IPS-NIHi7 (cell line): Measurements from ENCODE around the gene NSUN4.
"Not testable (repeated sequence)": the region's sequence is repeated elsewhere in the genome, so short reads cannot be mapped to it uniquely, and the experiment has no call there.

ENCODE experiments used
- DNase-seq: peaks from one replicate; pipeline ENCODE4 v3.0.0; 2012; ENCODE audit warnings: mixed read lengths; ENCODE audit errors: extremely low spot score

NSUN4 gene

GRCh38 chr1:46340404-46341221 is at the start of gene NSUN4:
NSUN4 (plus strand) TSS chr1:46340807; CDS start chr1:46340827, 20 bp downstream.
- DNase-seq, result peak; percentile 85

- no peak for DNase-seq
Measured at GRCh38 chr1:46295306-46295705, 45.3 kb upstream of the NSUN4 start.

- no peak for DNase-seq
Measured at GRCh38 chr1:46298387-46298786, 42.2 kb upstream of the NSUN4 start.

GRCh38 chr1:46300673-46301405 is 39.8 kb upstream of the NSUN4 start:
- DNase-seq, result no peak

GRCh38 chr1:46301406-46301807 is 39.2 kb upstream of the NSUN4 start:
- no peak for DNase-seq

GRCh38 chr1:46301808-46302640 is 38.6 kb upstream of the NSUN4 start:
- peak; percentile 59 for DNase-seq

- DNase-seq, result no peak
Measured at GRCh38 chr1:46302641-46303037, 38.0 kb upstream of the NSUN4 start.

- DNase-seq, result peak; percentile 87
Measured at GRCh38 chr1:46303038-46303871, 37.4 kb upstream of the NSUN4 start, which contains the start of the genes LRRC41 and UQCRH. LRRC41 (minus strand) TSS chr1:46303616; CDS start chr1:46303322, 294 bp downstream. UQCRH (plus strand) TSS chr1:46303698; CDS start chr1:46303767, 69 bp downstream.

- DNase-seq, result no peak
Measured at GRCh38 chr1:46303872-46304326, 36.7 kb upstream of the NSUN4 start.

GRCh38 chr1:46306159-46306530 is 34.5 kb upstream of the NSUN4 start:
- no peak for DNase-seq

- DNase-seq, result no peak
Measured at GRCh38 chr1:46309401-46310159, 31.0 kb upstream of the NSUN4 start.

- no peak for DNase-seq
Measured at GRCh38 chr1:46310321-46310720, 30.3 kb upstream of the NSUN4 start.

- DNase-seq, result no peak
Measured at GRCh38 chr1:46315669-46316403, 24.8 kb upstream of the NSUN4 start.

GRCh38 chr1:46317323-46317722 is 23.3 kb upstream of the NSUN4 start:
- DNase-seq, result no peak

- not testable (repeated sequence) for DNase-seq
Measured at GRCh38 chr1:46319301-46319700, 21.3 kb upstream of the NSUN4 start.

GRCh38 chr1:46319960-46320914 is 20.4 kb upstream of the NSUN4 start:
- DNase-seq, result not testable (repeated sequence)

- not testable (repeated sequence) for DNase-seq
Measured at GRCh38 chr1:46322191-46322590, 18.4 kb upstream of the NSUN4 start.
